Trophoblast cell (in vitro differentiated cells and primary cell): ENCODE results near the gene EMX1.

Experiments
- DNase-seq, 2 donors: peaks; one replicate each; pipeline ENCODE4 v3.0.0-alpha.2; 2016
- H2AFZ ChIP-seq: 2 replicates; pipeline ENCODE4 v1.6.1; 2013; ENCODE audit warnings: low read length, moderate library complexity, mild to moderate bottlenecking; ENCODE audit not compliant: insufficient read depth, poor library complexity
- H2AK5ac ChIP-seq: 2 replicates; pipeline ENCODE4 v1.6.1; 2013; ENCODE audit warnings: mild to moderate bottlenecking, low read length
- H2BK120ac ChIP-seq: 2 replicates; pipeline ENCODE4 v1.6.1; 2013; ENCODE audit warnings: low read length, mild to moderate bottlenecking, moderate library complexity; ENCODE audit not compliant: insufficient read depth, poor library complexity
- H2BK12ac ChIP-seq: 2 replicates; pipeline ENCODE4 v1.6.1; 2013; ENCODE audit warnings: mild to moderate bottlenecking, low read length, moderate library complexity
- H2BK5ac ChIP-seq: 2 replicates; pipeline ENCODE4 v1.6.1; 2013; ENCODE audit warnings: low read length, low read depth, moderate library complexity, mild to moderate bottlenecking; ENCODE audit not compliant: poor library complexity
- H3K14ac ChIP-seq: 2 replicates; pipeline ENCODE4 v1.6.1; 2013; ENCODE audit warnings: mild to moderate bottlenecking, low read length
- H3K18ac ChIP-seq: 2 replicates; pipeline ENCODE4 v1.6.1; 2013; ENCODE audit warnings: mild to moderate bottlenecking, low read length
- H3K23ac ChIP-seq: 2 replicates; pipeline ENCODE4 v1.6.1; 2013; ENCODE audit warnings: low read length
- H3K27ac ChIP-seq: 2 replicates; pipeline ENCODE4 v1.5.1; 2013; ENCODE audit warnings: low read depth, mild to moderate bottlenecking, inconsistent platforms, low read length, moderate library complexity
- H3K27me3 ChIP-seq: 2 replicates; pipeline ENCODE4 v1.6.1; 2013; ENCODE audit warnings: inconsistent platforms, mild to moderate bottlenecking, low read length, moderate library complexity; ENCODE audit not compliant: insufficient read depth
- H3K36me3 ChIP-seq, 2 experiments: 1 replicate in 1 of 2; 2 replicates in 1 of 2; pipeline ENCODE4 v1.6.1; 2013; ENCODE audit warnings: low read length in 2 of 2, mild to moderate bottlenecking in 2 of 2, moderate library complexity in 1 of 2; ENCODE audit not compliant: insufficient read depth in 2 of 2, control insufficient read depth in 1 of 2
- H3K4ac ChIP-seq: 2 replicates; pipeline ENCODE4 v1.6.1; 2013; ENCODE audit warnings: low read depth, mild to moderate bottlenecking, low read length, moderate library complexity
- H3K4me1 ChIP-seq, 2 experiments: 1 replicate in 1 of 2; 2 replicates in 1 of 2; pipeline ENCODE4 v1.6.1; 2013; ENCODE audit warnings: low read length in 2 of 2, mild to moderate bottlenecking in 2 of 2, moderate library complexity in 1 of 2; ENCODE audit not compliant: insufficient read depth in 2 of 2, control insufficient read depth in 1 of 2
- H3K4me2 ChIP-seq: 2 replicates; pipeline ENCODE4 v1.6.1; 2013; ENCODE audit warnings: inconsistent platforms, mild to moderate bottlenecking, low read length, moderate library complexity
- H3K4me3 ChIP-seq: 2 replicates; pipeline ENCODE4 v1.5.1; 2013; ENCODE audit warnings: mild to moderate bottlenecking, low read depth, low read length, inconsistent platforms
- H3K79me1 ChIP-seq: one replicate; pipeline ENCODE4 v1.6.1; 2013; ENCODE audit warnings: low read length
- H3K79me2 ChIP-seq: 2 replicates; pipeline ENCODE4 v1.6.1; 2013; ENCODE audit warnings: low read length, mild to moderate bottlenecking; ENCODE audit not compliant: control insufficient read depth, insufficient read depth, poor library complexity
- H3K9ac ChIP-seq: 2 replicates; pipeline ENCODE4 v1.6.1; 2013; ENCODE audit warnings: mild to moderate bottlenecking, low read length
- H3K9me3 ChIP-seq: 2 replicates; pipeline ENCODE4 v1.6.1; 2013; ENCODE audit warnings: low read depth, mild to moderate bottlenecking, control low read depth, inconsistent platforms, low read length; ENCODE audit not compliant: insufficient read depth
- H4K12ac ChIP-seq: 2 replicates; pipeline ENCODE4 v1.6.1; 2013; ENCODE audit warnings: low read depth, mild to moderate bottlenecking, low read length, moderate library complexity
- H4K8ac ChIP-seq: 2 replicates; pipeline ENCODE4 v1.6.1; 2013; ENCODE audit warnings: low read depth, mild to moderate bottlenecking, low read length, moderate library complexity
- H4K91ac ChIP-seq: one replicate; pipeline ENCODE4 v1.6.1; 2013; ENCODE audit warnings: low read depth, mild to moderate bottlenecking, low read length, moderate library complexity
- WGBS: extraction: QIAGEN DNeasy Blood & Tissue Kit; methylation state at CpG from one replicate; pipeline ENCODE4 v1.1.7; 2013; ENCODE audit warnings: missing lambda C conversion rate; ENCODE audit not compliant: insufficient read length, insufficient coverage; ENCODE audit errors: extremely low coverage; 5-methylcytosine and 5-hydroxymethylcytosine counted together

Gene EMX1

GRCh38 chr2:72894514-72894913, 22.8 kb upstream of the EMX1 start:
- no peaks in the 10 kb centered on the region for H3K9me3 ChIP-seq
- no peaks in the 10 kb centered on the region for H3K79me1 ChIP-seq
- H2BK120ac ChIP-seq = no peak overlapping the region
- WGBS = no CpG with 5 or more reads among the region's 9 CpGs
- no peaks in the 10 kb centered on the region for H3K79me2 ChIP-seq
- no peak overlapping the region for H3K23ac ChIP-seq
- H3K4ac ChIP-seq = no peak overlapping the region
- no peak overlapping the region for H3K4me2 ChIP-seq
- H2AK5ac ChIP-seq = peak overlapping the region; percentile 6
- no peak overlapping the region for H3K9ac ChIP-seq
- H4K12ac ChIP-seq = no peak overlapping the region
- H3K27ac ChIP-seq = no peak overlapping the region
- no peak for DNase-seq
- H2BK5ac ChIP-seq = no peak overlapping the region
- no peak overlapping the region for H3K14ac ChIP-seq
- peaks cover 7 to 16% of the 10 kb centered on the region in 2 experiments for H3K4me1 ChIP-seq
- no peak overlapping the region for H2AFZ ChIP-seq
- no peak overlapping the region for H3K18ac ChIP-seq
- no peak overlapping the region for H4K8ac ChIP-seq
- no peak overlapping the region for H2BK12ac ChIP-seq
- no peaks in the 10 kb centered on the region for H3K36me3 ChIP-seq
- H3K4me3 ChIP-seq = no peak overlapping the region
- no peaks in the 10 kb centered on the region for H3K27me3 ChIP-seq
- H4K91ac ChIP-seq = no peak overlapping the region

- WGBS = no CpG with 5 or more reads among the region's 4 CpGs
- H3K4me3 ChIP-seq = no peak overlapping the region
- no peak overlapping the region for H3K9ac ChIP-seq
- peaks cover 7 to 16% of the 10 kb centered on the region in 2 experiments for H3K4me1 ChIP-seq
- no peak overlapping the region for H4K8ac ChIP-seq
- H3K14ac ChIP-seq = no peak overlapping the region
- H3K36me3 ChIP-seq = no peaks in the 10 kb centered on the region
- H2AK5ac ChIP-seq = no peak overlapping the region
- no peaks in the 10 kb centered on the region for H3K9me3 ChIP-seq
- no peak overlapping the region for H2BK12ac ChIP-seq
- no peak for DNase-seq
- no peak overlapping the region for H3K23ac ChIP-seq
- peaks cover 1% of the 10 kb centered on the region for H3K27me3 ChIP-seq
- H3K4ac ChIP-seq = no peak overlapping the region
- no peak overlapping the region for H2AFZ ChIP-seq
- no peak overlapping the region for H4K12ac ChIP-seq
- H3K79me2 ChIP-seq = no peaks in the 10 kb centered on the region
- H2BK120ac ChIP-seq = no peak overlapping the region
- H3K4me2 ChIP-seq = no peak overlapping the region
- no peak overlapping the region for H2BK5ac ChIP-seq
- H3K27ac ChIP-seq = no peak overlapping the region
- H4K91ac ChIP-seq = no peak overlapping the region
- no peaks in the 10 kb centered on the region for H3K79me1 ChIP-seq
- no peak overlapping the region for H3K18ac ChIP-seq
Measured at GRCh38 chr2:72895154-72895553, 22.2 kb upstream of the EMX1 start.

- H3K79me2 ChIP-seq = no peaks in the 10 kb centered on the region
- no peaks in the 10 kb centered on the region for H3K9me3 ChIP-seq
- no peak overlapping the region for H2AFZ ChIP-seq
- no peak overlapping the region for H3K9ac ChIP-seq
- no peak overlapping the region for H2AK5ac ChIP-seq
- peak in 1 of 2 donors; percentile 33 for DNase-seq
- H3K27me3 ChIP-seq = peaks cover 2% of the 10 kb centered on the region
- H3K4me1 ChIP-seq = peaks cover 7 to 16% of the 10 kb centered on the region in 2 experiments
- no peak overlapping the region for H3K14ac ChIP-seq
- no peak overlapping the region for H4K12ac ChIP-seq
- H3K4me3 ChIP-seq = no peak overlapping the region
- no peaks in the 10 kb centered on the region for H3K79me1 ChIP-seq
- no peak overlapping the region for H3K4me2 ChIP-seq
- H4K91ac ChIP-seq = no peak overlapping the region
- H2BK5ac ChIP-seq = no peak overlapping the region
- H3K27ac ChIP-seq = no peak overlapping the region
- no CpG with 5 or more reads among the region's 16 CpGs for WGBS
- H3K23ac ChIP-seq = no peak overlapping the region
- no peak overlapping the region for H2BK12ac ChIP-seq
- H3K4ac ChIP-seq = no peak overlapping the region
- H4K8ac ChIP-seq = no peak overlapping the region
- no peaks in the 10 kb centered on the region for H3K36me3 ChIP-seq
- no peak overlapping the region for H2BK120ac ChIP-seq
- no peak overlapping the region for H3K18ac ChIP-seq
Measured at GRCh38 chr2:72895759-72896281, 21.5 kb upstream of the EMX1 start.

- no peak overlapping the region for H4K8ac ChIP-seq
- no peak overlapping the region for H3K14ac ChIP-seq
- no peak overlapping the region for H4K12ac ChIP-seq
- WGBS = no CpG with 5 or more reads among the region's 4 CpGs
- H3K27me3 ChIP-seq = peaks cover 2% of the 10 kb centered on the region
- H3K79me2 ChIP-seq = no peaks in the 10 kb centered on the region
- no peak overlapping the region for H3K18ac ChIP-seq
- DNase-seq = no peak
- H3K4ac ChIP-seq = no peak overlapping the region
- no peak overlapping the region for H2BK12ac ChIP-seq
- H4K91ac ChIP-seq = no peak overlapping the region
- no peaks in the 10 kb centered on the region for H3K79me1 ChIP-seq
- H3K9me3 ChIP-seq = no peaks in the 10 kb centered on the region
- H2BK5ac ChIP-seq = no peak overlapping the region
- no peak overlapping the region for H3K4me3 ChIP-seq
- no peak overlapping the region for H3K27ac ChIP-seq
- H3K4me1 ChIP-seq = peaks cover 7 to 16% of the 10 kb centered on the region in 2 experiments
- no peaks in the 10 kb centered on the region for H3K36me3 ChIP-seq
- no peak overlapping the region for H3K9ac ChIP-seq
- H3K4me2 ChIP-seq = no peak overlapping the region
- H2BK120ac ChIP-seq = no peak overlapping the region
- H2AK5ac ChIP-seq = no peak overlapping the region
- H3K23ac ChIP-seq = no peak overlapping the region
- no peak overlapping the region for H2AFZ ChIP-seq
Measured at GRCh38 chr2:72896446-72896845, 20.9 kb upstream of the EMX1 start.
